GM12878 (cell line): ENCODE results near the gene WDHD1. TPM values are rescaled to one million over a fixed set of nuclear protein-coding genes. Genes with fewer than 3 reads are reported as not detected.
"Not testable (repeated sequence)": the region's sequence is repeated elsewhere in the genome, so short reads cannot be mapped to it uniquely, and the experiment has no call there.

ENCODE experiments used
- ATAC-seq: fragments of 200-7000 bp; cut with Tn5 transposase; 3 replicates; pipeline ENCODE4 v1.9.1; 2020; ENCODE audit warnings: mild to moderate bottlenecking, moderate library complexity
- BruUV-seq: library from RNA; stranded (reverse); fragments of 400-500 nt; replicated peaks from 2 replicates; lab custom pipeline; 2021; lab: Mats Ljungman, UMichigan
- CTCF ChIA-PET: fragments of 300-600 bp; sonication (Branson Sonifier 250); formaldehyde crosslinking; extraction: SDS; loops from one replicate; lab custom pipeline; 2021; ENCODE audit warnings: inconsistent platforms; lab: Yijun Ruan, JAX
- POLR2A ChIA-PET: fragments of 350-600 bp; formaldehyde crosslinking; extraction: SDS; loops from one replicate; lab custom pipeline; 2021; ENCODE audit warnings: inconsistent platforms; lab: Charles Lee
- RAD21 ChIA-PET: fragments of 300-600 bp; sonication (Branson Sonifier 250); formaldehyde crosslinking; loops from one replicate; lab custom pipeline; 2023; ENCODE audit warnings: antibody characterized with exemption; ENCODE audit not compliant: unreplicated experiment; lab: Charles Lee
- SMC1A ChIA-PET: fragments of 300-600 bp; sonication (Branson Sonifier 250); formaldehyde crosslinking; loops from one replicate; lab custom pipeline; 2023; ENCODE audit not compliant: unreplicated experiment, uncharacterized antibody; lab: Charles Lee
- DNase-seq: peaks from one replicate; pipeline ENCODE4 v3.0.0-alpha.2; 2011; ENCODE audit warnings: low read depth, low spot score
- FAIRE-seq: peaks from 3 replicates; lab custom pipeline; 2011; peaks lifted over from hg19 to GRCh38; lab: Jason Lieb, UNC
- H2AFZ ChIP-seq: 2 replicates; pipeline ENCODE4 v1.6.0; 2011; ENCODE audit warnings: low read depth, low read length, control low read depth; ENCODE audit not compliant: control insufficient read depth
- H3K27ac ChIP-seq: 2 replicates; pipeline ENCODE4 v1.5.1; 2011; ENCODE audit warnings: control low read depth; ENCODE audit not compliant: control insufficient read depth, insufficient read depth
- H3K27me3 ChIP-seq, 2 experiments: replicated peaks in 1 of 2; 2 replicates each; pipeline versions ENCODE4 v1.6.0 to v1.6.1; 2011; ENCODE audit warnings: low read length in 1 of 2; ENCODE audit not compliant: control insufficient read depth in 2 of 2, insufficient read depth in 2 of 2
- H3K36me3 ChIP-seq, 2 experiments: 2 replicates each; pipeline ENCODE4 v1.5.1; 2011; ENCODE audit warnings: low read length in 1 of 2; ENCODE audit not compliant: control insufficient read depth in 2 of 2, insufficient read depth in 2 of 2
- H3K4me1 ChIP-seq: 2 replicates; pipeline ENCODE4 v1.6.1; 2011; ENCODE audit warnings: mild to moderate bottlenecking, low read length, moderate library complexity, mixed read lengths; ENCODE audit not compliant: control insufficient read depth, insufficient read depth
- H3K4me2 ChIP-seq: 2 replicates; pipeline ENCODE4 v1.6.0; 2011; ENCODE audit warnings: control low read depth; ENCODE audit not compliant: control insufficient read depth, insufficient read depth
- H3K4me3 ChIP-seq: fragments of 200-600 bp; sonication (generic); 2 replicates; pipeline ENCODE4 v1.5.1; 2016
- H3K79me2 ChIP-seq: 2 replicates; pipeline ENCODE4 v1.6.0; 2011; ENCODE audit warnings: low read length; ENCODE audit not compliant: control insufficient read depth, insufficient read depth
- H3K9ac ChIP-seq: 2 replicates; pipeline ENCODE4 v1.8.0; 2011; ENCODE audit warnings: low read length, control low read depth, mixed read lengths; ENCODE audit not compliant: control insufficient read depth, insufficient read depth
- H3K9me3 ChIP-seq: replicated peaks from 3 replicates; pipeline ENCODE4 v1.5.1; 2011; ENCODE audit warnings: mild to moderate bottlenecking, low read length; ENCODE audit not compliant: control insufficient read depth, insufficient read depth
- H4K20me1 ChIP-seq: 2 replicates; pipeline ENCODE4 v1.6.0; 2011; ENCODE audit not compliant: control insufficient read depth, insufficient read depth
- FOXM1 ChIP-seq: IDR thresholded peaks from 2 replicates; pipeline ENCODE4 v1.6.1; 2012; ENCODE audit warnings: low read depth, mild to moderate bottlenecking, inconsistent platforms, low read length, moderate library complexity
- HDAC6 ChIP-seq: fragments of 200-600 bp; sonication (generic); IDR thresholded peaks from one replicate; pipeline ENCODE4 v1.8.0; 2017; ENCODE audit warnings: antibody characterized with exemption; ENCODE audit not compliant: unreplicated experiment
- IRF3 ChIP-seq: fragments of 450-650 bp; IDR thresholded peaks from 2 replicates; pipeline ENCODE4 v1.6.1; 2014; ENCODE audit warnings: mild to moderate bottlenecking
- NFXL1 ChIP-seq: fragments of 450-650 bp; IDR thresholded peaks from 2 replicates; pipeline ENCODE4 v1.6.1; 2017; ENCODE audit warnings: antibody characterized with exemption, mild to moderate bottlenecking, borderline replicate concordance
- PBX3 ChIP-seq: IDR thresholded peaks from 2 replicates; pipeline ENCODE4 v1.6.1; 2011; ENCODE audit warnings: mild to moderate bottlenecking, low read depth, low read length, moderate library complexity; ENCODE audit not compliant: insufficient replicate concordance
- PML ChIP-seq: IDR thresholded peaks from 2 replicates; pipeline ENCODE4 v1.6.1; 2012; ENCODE audit warnings: low read length, inconsistent platforms
- POLR2AphosphoS5 ChIP-seq: IDR thresholded peaks from 2 replicates; pipeline ENCODE4 v1.6.1; 2011; ENCODE audit warnings: mild to moderate bottlenecking, low read length, inconsistent platforms
- ZNF274 ChIP-seq: IDR thresholded peaks from one replicate; pipeline ENCODE4 v1.8.0; 2011; ENCODE audit not compliant: insufficient read length, insufficient read depth
- ZNF592 ChIP-seq: fragments of 450-650 bp; IDR thresholded peaks from 2 replicates; pipeline ENCODE4 v1.6.1; 2017; ENCODE audit warnings: mild to moderate bottlenecking, moderate library complexity
- WGBS: methylation state at CpG from one replicate; pipeline ENCODE4 v1.1.6; 2016; ENCODE audit warnings: low lambda C conversion rate; ENCODE audit not compliant: insufficient replicate concordance, insufficient coverage; ENCODE audit errors: missing lambda C conversion rate; 5-methylcytosine and 5-hydroxymethylcytosine counted together
- in situ Hi-C: fragments of 300-500 bp; cut with MboI; formaldehyde crosslinking; loops from 9 replicates; pipeline ENCODE4 v1.14.3; 2018; ENCODE audit warnings: mixed read lengths
- intact Hi-C: fragments of 100-400 bp; cut with micrococcal nuclease; formaldehyde crosslinking; loops from one replicate; pipeline ENCODE4 v1.14.2; 2022; ENCODE audit not compliant: unreplicated experiment
- polyA plus RNA-seq, 11 experiments: library from polyadenylated mRNA; depleted of rRNA in 4 of 11; unstranded in 6 of 11; stranded (reverse) in 5 of 11; fragments of >200 nt; fragmentation: Nextera tagmentation in 4 of 11; fragmentation: Illumina TruSeq in 1 of 11; extraction: Ambion mirVana in 4 of 11; extraction: Trizol in 1 of 11; gene quantifications; 1 replicate in 1 of 11; 2 replicates in 10 of 11; pipeline versions ENCODE4 v1.2.1 to v1.2.3, GENCODE V29; 2011 to 2016; ENCODE audit warnings: inconsistent platforms in 2 of 11, missing spikeins in 2 of 11, low read depth in 1 of 11
- total RNA-seq, 4 experiments: library from RNA; depleted of rRNA in 3 of 4; stranded (reverse); fragments of >200 nt in 3 of 4; fragmentation: Illumina TruSeq in 1 of 4; extraction: Trizol in 1 of 4; gene quantifications; 2 replicates each; pipeline versions ENCODE4 v1.2.1 to v1.2.3, GENCODE V29; 2013 to 2021

The WDHD1 gene
- total and polyA plus RNA-seq, 10 of the 15 experiments (the other 5 are each of a cell fraction or from before 2014, with no cell fraction given) = 11.3 to 50.5 (median 32.6) TPM

- TF ChIP-seq HDAC6 = no peak
- no peak for TF ChIP-seq POLR2AphosphoS5
These were observed 99.3 kb downstream of the WDHD1 start (continued) for GRCh38 chr14:54927551-54927950.

- ChIA-PET RAD21 (interaction anchor here (1.0 kb wide), 1 partner anchor 125 kb away, joined by 3 read pairs; the partner anchor contains the start of gene MAPK1IP1L), SMC1A (interaction anchor here (1.2 kb wide), 1 partner anchor 33 kb away, joined by 3 read pairs; no protein-coding TSS in a partner anchor)
- DNase-seq, H3K4me2 ChIP-seq, H3K9me3 ChIP-seq, H3K4me3 ChIP-seq, FAIRE-seq, H3K4me1 ChIP-seq, H3K27me3 ChIP-seq, BruUV-seq, H3K36me3 ChIP-seq, H3K27ac ChIP-seq, in situ Hi-C loops, intact Hi-C loops, H4K20me1 ChIP-seq, H3K9ac ChIP-seq, ATAC-seq, CTCF ChIA-PET, H2AFZ ChIP-seq, POLR2A ChIA-PET, H3K79me2 ChIP-seq: not testable (repeated sequence)
- WGBS = 98% methylated on average over 5 of the region's 5 CpGs
These were observed 100.3 kb downstream of the WDHD1 start for GRCh38 chr14:54926570-54926969.

GRCh38 chr14:54922598-54922997, 104.3 kb downstream of the WDHD1 start:
- POLR2A ChIA-PET = no interaction called here
- no peaks in the 10 kb centered on the region for H3K27me3 ChIP-seq
- CTCF ChIA-PET = no interaction called here
- H3K4me2 ChIP-seq = no peak overlapping the region
- BruUV-seq = no TSS peak
- in situ Hi-C loops (no loop called here), intact Hi-C loops (no loop called here)
- no peaks in the 10 kb centered on the region for H3K9me3 ChIP-seq
- ATAC-seq = no peak
- H3K79me2 ChIP-seq = no peaks in the 10 kb centered on the region
- no peak for FAIRE-seq
- H3K36me3 ChIP-seq = no peaks in the 10 kb centered on the region
- SMC1A ChIA-PET = no interaction called here
- H3K4me1 ChIP-seq = no peaks in the 10 kb centered on the region
- no peaks in the 10 kb centered on the region for H4K20me1 ChIP-seq
- RAD21 ChIA-PET = no interaction called here
- no peak overlapping the region for H3K27ac ChIP-seq
- DNase-seq = no peak
- 91% methylated on average over 3 of the region's 3 CpGs for whole genome bisulfite sequencing
- H2AFZ ChIP-seq = no peak overlapping the region
- no peak overlapping the region for H3K4me3 ChIP-seq
- no peak overlapping the region for H3K9ac ChIP-seq
- TF ChIP-seq POLR2AphosphoS5 (no peak), PML (no peak), FOXM1 (no peak), NFXL1 (no peak), IRF3 (no peak), ZNF274 (no peak), ZNF592 (no peak), PBX3 (no peak)
